Measurements from ENCODE around the gene FNDC10.
"Not testable (repeated sequence)": the region's sequence is repeated elsewhere in the genome, so short reads cannot be mapped to it uniquely, and the experiment has no call there.

Gene FNDC10

DNA sequence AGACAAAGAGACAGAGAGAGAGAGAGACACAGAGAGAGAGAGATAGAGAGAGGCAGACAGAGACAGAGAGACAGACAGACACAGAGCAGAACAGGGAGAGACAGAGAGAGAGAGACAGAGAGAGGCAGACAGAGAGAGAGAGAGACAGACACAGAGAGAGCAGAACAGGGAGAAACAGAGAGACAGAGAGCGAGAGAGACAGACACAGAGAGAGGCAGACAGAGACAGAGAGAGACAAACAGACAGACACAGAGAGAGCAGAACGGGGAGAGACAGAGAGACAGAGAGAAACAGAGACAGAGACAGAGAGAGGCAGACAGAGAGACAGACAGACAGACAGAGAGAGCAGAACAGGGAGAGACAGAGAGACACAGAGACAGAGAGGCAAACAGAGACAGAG lies 4.6 kb downstream of the FNDC10 start:
- DNase-seq; H3K4me3 Mint-ChIP-seq; H3K36me3 Mint-ChIP-seq (ENCODE audit: insufficient read depth); H3K27me3 Mint-ChIP-seq; H3K27ac Mint-ChIP-seq; ATAC-seq (replicated peaks); H3K4me1 Mint-ChIP-seq (ENCODE audit: low read depth in 2 of 2); H3K9me3 Mint-ChIP-seq: not testable (repeated sequence)

- peaks cover 7% of the 10 kb centered on the region for H3K36me3 Mint-ChIP-seq (ENCODE audit: insufficient read depth)
- H3K4me1 Mint-ChIP-seq (ENCODE audit: low read depth in 2 of 2) = peaks cover 4 to 6% of the 10 kb centered on the region in 2 donors
- peaks cover 0 to 4% of the 10 kb centered on the region in 2 donors for H3K27me3 Mint-ChIP-seq
- H3K27ac Mint-ChIP-seq = no peak overlapping the region
- H3K9me3 Mint-ChIP-seq = no peaks in the 10 kb centered on the region
- DNase-seq = no peak
- no peak overlapping the region for H3K4me3 Mint-ChIP-seq
- no peak for ATAC-seq (replicated peaks)
These were observed 5.2 kb downstream of the FNDC10 start for GRCh38 chr1:1594602-1595260.

DNA sequence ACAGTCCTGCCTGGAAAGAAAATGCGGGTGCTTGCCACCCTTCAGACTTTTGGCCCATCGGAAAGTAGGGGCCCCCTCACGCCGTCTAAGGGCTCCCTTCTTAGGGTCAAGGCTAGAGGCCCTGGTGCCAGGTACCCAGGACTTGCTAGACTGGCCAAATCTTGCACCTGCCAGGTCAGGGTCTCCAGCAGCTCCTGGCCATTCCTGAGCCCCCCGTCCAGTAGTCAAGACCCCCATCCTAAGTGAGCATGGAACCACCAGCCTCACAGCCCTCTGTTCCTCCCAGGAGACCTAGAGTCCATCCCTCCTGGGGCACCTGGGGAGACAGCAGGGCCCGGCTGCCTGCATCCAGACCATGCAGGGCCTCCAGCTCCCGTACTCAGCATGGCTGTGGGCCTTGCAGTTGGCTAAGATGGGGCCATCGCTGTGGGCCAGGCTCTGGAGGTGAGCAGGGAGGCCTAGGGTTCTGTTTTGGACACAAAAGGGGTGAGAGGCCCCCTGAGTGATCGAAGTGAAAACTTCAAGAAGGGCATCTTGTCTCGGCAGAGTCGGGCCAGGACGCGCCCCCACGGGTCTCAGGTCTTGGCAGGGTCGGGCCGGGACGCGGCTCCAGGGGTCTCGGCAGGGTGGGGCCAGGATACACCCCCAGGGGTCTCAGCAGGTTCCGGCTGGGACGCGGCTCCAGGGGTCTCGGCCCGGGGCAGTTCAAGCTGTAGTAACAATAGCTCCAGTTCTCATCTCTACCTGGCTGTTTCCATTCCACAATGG lies 5.9 kb downstream of the FNDC10 start:
- no peak for DNase-seq
- Mint-ChIP-seq H3K4me1 (ENCODE audit: low read depth in 2 of 2) (peaks cover 3 to 4% of the 10 kb centered on the region in 2 donors), H3K9me3 (no peaks in the 10 kb centered on the region), H3K36me3 (ENCODE audit: insufficient read depth) (peaks cover 6% of the 10 kb centered on the region), H3K27ac (no peak overlapping the region), H3K27me3 (peaks cover 0 to 8% of the 10 kb centered on the region in 2 donors), H3K4me3 (no peak overlapping the region)
- no peak for ATAC-seq (replicated peaks)

DNA sequence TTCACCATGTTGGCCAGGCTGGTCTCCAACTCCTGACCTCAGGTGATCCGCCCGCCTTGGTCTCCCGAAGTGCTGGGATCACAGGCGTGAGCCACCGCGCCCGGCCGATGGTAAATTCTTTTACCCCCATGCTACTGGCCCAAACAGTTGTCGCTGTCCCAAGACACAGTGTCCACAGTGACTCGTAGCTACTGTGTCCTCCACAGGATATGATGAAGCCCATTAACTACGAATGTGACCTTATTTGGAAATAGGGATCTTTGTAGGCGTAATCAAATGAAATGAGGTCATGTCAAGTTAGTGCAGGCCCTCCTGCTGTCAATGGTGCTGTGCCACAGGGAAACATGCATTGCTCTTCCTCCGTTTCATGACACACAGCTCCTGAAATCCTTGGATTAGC lies 8.5 kb downstream of the FNDC10 start:
- DNase-seq (no peak), ATAC-seq (replicated peaks) (no peak)
- H3K4me3 Mint-ChIP-seq = no peak overlapping the region
- no peaks in the 10 kb centered on the region for H3K4me1 Mint-ChIP-seq (ENCODE audit: low read depth in 2 of 2)
- peaks cover 3% of the 10 kb centered on the region for H3K36me3 Mint-ChIP-seq (ENCODE audit: insufficient read depth)
- no peaks in the 10 kb centered on the region for H3K9me3 Mint-ChIP-seq
- H3K27ac Mint-ChIP-seq = no peak overlapping the region
- H3K27me3 Mint-ChIP-seq = peaks cover 5 to 20% of the 10 kb centered on the region in 2 donors

- no peak for ATAC-seq (replicated peaks)
- Mint-ChIP-seq H3K9me3 (no peaks in the 10 kb centered on the region), H3K4me1 (ENCODE audit: low read depth in 2 of 2) (no peaks in the 10 kb centered on the region), H3K4me3 (no peak overlapping the region), H3K27ac (no peak overlapping the region), H3K36me3 (ENCODE audit: insufficient read depth) (no peaks in the 10 kb centered on the region), H3K27me3 (peaks cover 16 to 44% of the 10 kb centered on the region in 2 donors)
- no peak for DNase-seq
These were observed 16.5 kb downstream of the FNDC10 start for GRCh38 chr1:1583347-1584010.

- no peak overlapping the region for H3K4me3 Mint-ChIP-seq
- H3K4me1 Mint-ChIP-seq (ENCODE audit: low read depth in 2 of 2) = no peaks in the 10 kb centered on the region
- H3K9me3 Mint-ChIP-seq = no peaks in the 10 kb centered on the region
- ATAC-seq (replicated peaks) (no peak), DNase-seq (no peak)
- H3K27me3 Mint-ChIP-seq = peaks cover 14 to 40% of the 10 kb centered on the region in 2 donors
- no peaks in the 10 kb centered on the region for H3K36me3 Mint-ChIP-seq (ENCODE audit: insufficient read depth)
- no peak overlapping the region for H3K27ac Mint-ChIP-seq
These were observed 17.2 kb downstream of the FNDC10 start for GRCh38 chr1:1582585-1583346.

DNA sequence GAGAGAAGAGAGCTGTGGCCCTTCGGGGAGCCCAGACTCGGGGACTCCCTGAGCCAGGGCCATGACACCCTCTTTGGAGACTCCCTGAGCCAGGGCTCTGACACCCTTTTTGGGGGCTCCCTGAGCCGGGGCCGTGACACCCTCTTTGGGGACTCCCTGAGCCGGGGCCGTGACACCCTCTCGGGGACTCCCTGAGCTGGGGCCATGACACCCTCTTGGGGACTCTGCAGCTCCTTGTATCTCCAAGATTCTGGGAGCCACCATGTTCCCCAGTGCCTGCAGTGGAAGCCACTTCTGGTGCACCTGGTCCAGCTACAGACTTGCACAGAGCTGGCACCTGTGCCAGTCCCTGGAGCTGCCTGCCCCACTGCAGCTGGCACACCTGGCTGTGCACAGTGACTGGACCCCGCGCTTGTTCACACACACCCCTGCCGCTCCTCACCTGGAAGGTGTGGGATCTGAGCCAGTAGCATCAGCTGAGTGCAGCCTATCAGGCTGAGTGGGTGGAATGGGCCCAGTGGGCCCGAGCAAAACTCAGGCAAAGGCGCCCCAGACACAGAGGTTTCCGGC lies 21.5 kb downstream of the FNDC10 start:
- Mint-ChIP-seq H3K4me1 (ENCODE audit: low read depth in 2 of 2) (peaks cover 9 to 11% of the 10 kb centered on the region in 2 donors), H3K4me3 (no peak overlapping the region), H3K9me3 (no peaks in the 10 kb centered on the region), H3K27ac (no peak overlapping the region), H3K36me3 (ENCODE audit: insufficient read depth) (peaks cover 22% of the 10 kb centered on the region), H3K27me3 (peaks cover 14 to 27% of the 10 kb centered on the region in 2 donors)
- ATAC-seq (replicated peaks) = no peak
- DNase-seq = no peak

- ATAC-seq (replicated peaks) = no peak
- H3K9me3 Mint-ChIP-seq = no peaks in the 10 kb centered on the region
- no peak overlapping the region for H3K4me3 Mint-ChIP-seq
- H3K4me1 Mint-ChIP-seq (ENCODE audit: low read depth in 2 of 2) = peaks cover 13 to 14% of the 10 kb centered on the region in 2 donors
- H3K27me3 Mint-ChIP-seq = peaks cover 11 to 17% of the 10 kb centered on the region in 2 donors
- H3K36me3 Mint-ChIP-seq (ENCODE audit: insufficient read depth) = peaks cover 29% of the 10 kb centered on the region
- DNase-seq = no peak
- H3K27ac Mint-ChIP-seq = no peak overlapping the region
These were observed 22.4 kb downstream of the FNDC10 start for GRCh38 chr1:1577367-1578011.

DNA sequence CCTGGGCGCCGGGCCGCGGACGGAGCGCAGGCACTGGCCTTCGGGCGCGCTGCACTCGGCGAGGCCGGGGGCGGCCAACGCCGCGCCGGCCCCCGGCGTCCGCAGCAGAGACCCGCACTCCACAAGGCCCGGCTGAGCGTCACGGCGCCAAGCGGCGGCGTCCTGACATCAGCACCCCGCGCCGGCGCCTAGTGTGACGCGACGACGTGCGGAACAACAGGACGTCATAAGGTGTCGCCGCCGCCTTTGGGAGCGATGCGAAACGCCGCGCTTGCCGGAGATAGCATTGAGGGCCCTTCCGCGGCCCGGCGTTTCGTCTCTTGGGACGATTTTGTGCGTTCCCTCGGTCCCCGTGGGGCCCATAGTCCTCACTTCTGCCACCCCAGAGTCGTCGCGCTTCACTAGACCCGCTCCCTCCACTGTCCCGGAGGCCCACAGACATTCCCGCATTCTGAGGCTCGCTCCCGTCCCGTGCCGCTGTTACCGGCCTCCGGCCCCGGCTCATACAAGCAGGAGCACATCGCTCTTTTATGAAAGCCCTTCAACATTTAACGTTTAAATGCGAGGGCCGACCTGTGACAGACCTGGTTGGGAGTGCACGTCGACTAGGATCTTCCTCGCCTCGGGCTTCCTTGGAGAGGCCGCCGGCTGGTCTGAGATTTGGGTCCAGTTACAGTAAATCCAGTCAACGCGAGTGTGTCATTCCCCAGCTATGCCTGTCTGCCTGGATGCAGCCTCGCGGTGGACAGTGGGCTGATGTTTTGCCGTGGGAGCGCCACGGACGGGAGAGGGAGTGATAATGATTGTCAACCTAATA lies 25.0 kb downstream of the FNDC10 start, which contains the start of gene SSU72:
Gene SSU72, minus strand, starts transcription at position 143 of the 817 bp plus-strand sequence. CDS start 306 bp downstream, outside the sequence.
- peak; percentile 87 for ATAC-seq (replicated peaks)

GRCh38 chr1:1573843-1574720 lies 25.9 kb downstream of the FNDC10 start:
- Mint-ChIP-seq H3K4me1 (ENCODE audit: low read depth in 2 of 2) (peaks cover 27 to 29% of the 10 kb centered on the region in 2 donors), H3K9me3 (no peaks in the 10 kb centered on the region), H3K27me3 (no peaks in the 10 kb centered on the region), H3K27ac (peak overlapping the region; percentile 100), H3K4me3 (peak overlapping the region; percentile 94 to 96), H3K36me3 (ENCODE audit: insufficient read depth) (peaks cover 55% of the 10 kb centered on the region)
- peak; percentile 14 to 75 (median 65) for DNase-seq
- ATAC-seq (replicated peaks) = peak; percentile 78

More for the DNA sequence above, 25.0 kb downstream of the FNDC10 start, which contains the start of gene SSU72:
- Mint-ChIP-seq H3K4me3 (peak within 1 kb of the TSS; percentile 94 to 96), H3K27me3 (no peaks in the 10 kb centered on the region), H3K27ac (peak within 1 kb of the TSS; percentile 100), H3K9me3 (no peaks in the 10 kb centered on the region), H3K4me1 (ENCODE audit: low read depth in 2 of 2) (peaks cover 23 to 26% of the 10 kb centered on the region in 2 donors), H3K36me3 (ENCODE audit: insufficient read depth) (peaks cover 47% of the 10 kb centered on the region)
- peak; percentile 91 to 92 (median 92) for DNase-seq

DNA sequence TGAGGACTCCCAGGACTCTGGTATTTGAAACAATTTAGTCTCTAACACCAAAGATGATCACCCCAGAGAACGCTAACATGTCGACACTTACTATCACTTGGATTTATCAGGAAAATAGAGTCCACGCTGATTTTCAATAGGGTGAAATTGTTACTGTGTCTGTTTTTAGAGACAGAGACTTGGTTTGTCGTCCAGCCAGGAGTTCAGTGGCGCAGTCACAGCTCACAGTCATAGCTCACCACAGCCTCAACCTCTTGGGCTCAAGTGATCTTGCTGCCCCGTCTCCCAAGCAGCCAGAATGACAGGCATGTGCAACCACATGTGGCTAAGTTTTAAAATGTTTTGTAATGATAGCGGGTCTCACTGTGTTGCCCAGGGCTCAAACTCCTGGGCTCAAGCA lies 30.6 kb downstream of the FNDC10 start:
- DNase-seq = no peak
- Mint-ChIP-seq H3K27me3 (no peaks in the 10 kb centered on the region), H3K4me3 (peak overlapping the region in 1 of 2 donors; percentile 6), H3K27ac (peak overlapping the region; percentile 73 to 82), H3K36me3 (ENCODE audit: insufficient read depth) (peaks cover 66% of the 10 kb centered on the region), H3K9me3 (no peaks in the 10 kb centered on the region), H3K4me1 (ENCODE audit: low read depth in 2 of 2) (peaks cover 40 to 43% of the 10 kb centered on the region in 2 donors)
- no peak for ATAC-seq (replicated peaks)
